Muscle layer of colon (tissue), 2 donors: ENCODE measurements around the gene VDAC1.

ENCODE experiments used
- H3K27ac ChIP-seq: one replicate; pipeline ENCODE4 v1.7.0; 2013; ENCODE audit warnings: low read depth, mild to moderate bottlenecking, low read length, moderate library complexity
- H3K27me3 ChIP-seq, 2 donors: one replicate each; pipeline ENCODE4 v1.7.0; 2013; ENCODE audit warnings: low read length in 2 of 2, mild to moderate bottlenecking in 2 of 2; ENCODE audit not compliant: insufficient read depth in 2 of 2, control insufficient read depth in 1 of 2
- H3K36me3 ChIP-seq: one replicate; pipeline ENCODE4 v1.7.0; 2013; ENCODE audit warnings: mild to moderate bottlenecking, low read length; ENCODE audit not compliant: insufficient read depth
- H3K4me1 ChIP-seq: one replicate; pipeline ENCODE4 v1.7.0; 2013; ENCODE audit warnings: mild to moderate bottlenecking, low read length; ENCODE audit not compliant: insufficient read depth
- H3K4me3 ChIP-seq, 2 donors: one replicate each; pipeline ENCODE4 v1.7.0; 2013; ENCODE audit warnings: low read length in 2 of 2, low read depth in 1 of 2, mild to moderate bottlenecking in 1 of 2, moderate library complexity in 1 of 2
- H3K9ac ChIP-seq: one replicate; pipeline ENCODE4 v1.7.0; 2013; ENCODE audit warnings: low read length
- H3K9me3 ChIP-seq: one replicate; pipeline ENCODE4 v1.7.0; 2013; ENCODE audit warnings: mild to moderate bottlenecking, low read length
- donor health status: abdominal sarcoma.
- donor health status: Adenocarcinoma of cecum.

Gene VDAC1

DNA sequence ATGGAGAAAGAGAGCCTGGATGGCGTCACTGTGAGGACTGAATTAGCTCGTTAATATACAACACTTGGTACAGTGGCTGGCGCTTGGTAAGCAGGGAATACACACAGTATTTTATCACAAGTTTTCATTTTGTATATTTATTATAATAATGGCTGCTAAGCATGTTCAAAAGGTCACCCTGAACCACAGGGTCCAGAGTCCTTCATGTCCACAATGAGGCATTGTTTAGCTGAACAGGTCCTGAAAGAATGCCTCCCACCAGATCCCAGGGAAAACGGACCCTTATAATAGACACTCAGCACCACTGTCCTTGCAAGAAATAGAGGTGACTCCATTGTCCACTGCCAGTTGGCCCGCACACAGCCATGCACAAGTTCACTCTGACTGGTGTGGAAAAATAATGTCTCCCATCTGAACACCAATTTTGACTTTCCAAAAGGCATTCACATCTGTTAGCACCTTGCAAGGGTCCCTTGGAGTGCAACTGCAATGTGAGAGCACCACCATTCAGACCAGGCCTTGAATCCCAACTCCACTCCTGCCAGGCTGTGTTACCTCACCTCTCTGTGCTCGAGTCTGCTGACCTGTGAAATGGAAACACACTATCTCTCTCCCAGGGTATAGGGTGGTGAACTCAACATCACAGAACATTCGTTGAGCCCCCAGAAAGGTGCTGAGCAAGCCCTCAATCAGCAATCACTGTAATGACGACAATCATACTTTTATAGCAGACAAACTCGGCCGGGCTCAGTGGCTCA lies 3.9 kb downstream of the VDAC1 start:
- peaks cover 57% of the 10 kb centered on the region for H3K4me1 ChIP-seq
- H3K27ac ChIP-seq, result no peak overlapping the region
- H3K27me3 ChIP-seq, result no peaks in the 10 kb centered on the region
- no peak overlapping the region for H3K4me3 ChIP-seq
- peaks cover 5% of the 10 kb centered on the region for H3K36me3 ChIP-seq
- H3K9ac ChIP-seq, result no peak overlapping the region
- no peaks in the 10 kb centered on the region for H3K9me3 ChIP-seq

DNA sequence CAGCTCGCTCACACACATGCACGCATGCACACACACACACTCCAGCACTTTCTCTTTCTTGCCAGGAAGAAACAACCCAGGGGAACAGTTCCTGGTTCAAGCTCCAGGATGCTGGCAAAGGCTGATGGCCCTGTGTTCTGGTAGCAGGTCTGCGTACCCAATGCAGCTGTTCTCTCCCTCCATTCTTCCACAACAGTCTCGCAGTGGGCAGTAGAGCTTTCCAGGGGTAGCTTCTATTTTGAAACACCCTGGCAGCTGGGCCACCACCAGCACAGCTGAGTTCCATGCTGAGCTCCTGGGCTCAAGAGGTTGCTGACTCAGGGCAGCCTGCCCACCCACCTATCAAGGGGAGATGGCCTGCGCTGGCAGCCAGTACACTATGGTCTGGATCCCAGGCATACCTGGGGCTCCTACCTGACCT lies 4.7 kb downstream of the VDAC1 start:
- Histone ChIP-seq H3K9ac (no peak overlapping the region), H3K27ac (no peak overlapping the region), H3K9me3 (no peaks in the 10 kb centered on the region), H3K4me1 (peaks cover 61% of the 10 kb centered on the region), H3K36me3 (peaks cover 5% of the 10 kb centered on the region), H3K27me3 (no peaks in the 10 kb centered on the region), H3K4me3 (no peak overlapping the region)

DNA sequence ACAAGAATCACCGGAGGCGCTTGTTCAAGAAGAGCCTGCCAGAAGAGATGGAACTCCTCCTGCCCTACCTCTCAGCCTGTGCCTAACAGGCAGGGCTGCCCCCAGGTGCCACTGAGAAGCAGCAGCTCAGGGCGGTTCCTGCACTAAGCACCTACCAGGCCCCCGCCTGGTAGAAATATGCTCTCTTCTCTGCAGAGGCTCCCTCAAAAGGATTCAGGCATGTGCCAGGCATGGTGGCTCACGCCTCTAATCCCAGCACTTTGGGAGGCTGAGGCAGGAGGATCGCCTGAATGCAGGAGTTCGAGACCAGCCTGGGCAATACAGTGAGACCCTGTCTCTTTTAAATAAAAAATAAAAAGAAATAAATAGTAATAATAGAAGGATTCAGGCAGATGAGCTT lies 6.0 kb downstream of the VDAC1 start:
- no peaks in the 10 kb centered on the region for H3K27me3 ChIP-seq
- H3K27ac ChIP-seq, result no peak overlapping the region
- no peak overlapping the region for H3K9ac ChIP-seq
- no peaks in the 10 kb centered on the region for H3K9me3 ChIP-seq
- H3K4me3 ChIP-seq, result no peak overlapping the region
- peaks cover 74% of the 10 kb centered on the region for H3K4me1 ChIP-seq
- H3K36me3 ChIP-seq, result peaks cover 5% of the 10 kb centered on the region

DNA sequence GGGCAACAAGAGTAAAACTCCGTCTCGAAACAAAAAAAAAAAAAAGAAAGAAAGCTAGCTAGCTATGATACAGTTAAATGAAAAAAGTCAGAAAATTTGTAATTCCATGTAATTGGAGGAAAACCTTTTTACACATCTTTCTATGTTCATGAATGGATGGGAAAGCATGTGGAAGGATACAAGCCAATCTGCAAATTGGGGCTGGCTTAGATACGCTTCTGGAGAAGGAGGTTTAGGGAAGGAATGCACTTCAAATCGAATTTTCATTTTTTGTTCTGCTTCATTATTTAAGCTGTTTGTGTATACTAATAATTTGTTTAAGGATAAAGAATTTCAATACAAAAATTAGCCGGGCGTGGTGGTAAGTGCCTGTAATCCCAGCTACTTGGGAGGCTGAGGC lies 6.7 kb downstream of the VDAC1 start:
- no peak overlapping the region for H3K27ac ChIP-seq
- H3K4me1 ChIP-seq, result peaks cover 75% of the 10 kb centered on the region
- H3K9me3 ChIP-seq, result no peaks in the 10 kb centered on the region
- peaks cover 5% of the 10 kb centered on the region for H3K36me3 ChIP-seq
- no peak overlapping the region for H3K4me3 ChIP-seq
- H3K9ac ChIP-seq, result no peak overlapping the region
- H3K27me3 ChIP-seq, result no peaks in the 10 kb centered on the region

- no peak overlapping the region for H3K9ac ChIP-seq
- no peak overlapping the region for H3K4me3 ChIP-seq
- no peaks in the 10 kb centered on the region for H3K27me3 ChIP-seq
- H3K27ac ChIP-seq, result no peak overlapping the region
- H3K9me3 ChIP-seq, result no peaks in the 10 kb centered on the region
- H3K4me1 ChIP-seq, result peaks cover 71% of the 10 kb centered on the region
- peaks cover 5% of the 10 kb centered on the region for H3K36me3 ChIP-seq
Observed at GRCh38 chr5:133996683-133997252, 8.0 kb downstream of the VDAC1 start.

DNA sequence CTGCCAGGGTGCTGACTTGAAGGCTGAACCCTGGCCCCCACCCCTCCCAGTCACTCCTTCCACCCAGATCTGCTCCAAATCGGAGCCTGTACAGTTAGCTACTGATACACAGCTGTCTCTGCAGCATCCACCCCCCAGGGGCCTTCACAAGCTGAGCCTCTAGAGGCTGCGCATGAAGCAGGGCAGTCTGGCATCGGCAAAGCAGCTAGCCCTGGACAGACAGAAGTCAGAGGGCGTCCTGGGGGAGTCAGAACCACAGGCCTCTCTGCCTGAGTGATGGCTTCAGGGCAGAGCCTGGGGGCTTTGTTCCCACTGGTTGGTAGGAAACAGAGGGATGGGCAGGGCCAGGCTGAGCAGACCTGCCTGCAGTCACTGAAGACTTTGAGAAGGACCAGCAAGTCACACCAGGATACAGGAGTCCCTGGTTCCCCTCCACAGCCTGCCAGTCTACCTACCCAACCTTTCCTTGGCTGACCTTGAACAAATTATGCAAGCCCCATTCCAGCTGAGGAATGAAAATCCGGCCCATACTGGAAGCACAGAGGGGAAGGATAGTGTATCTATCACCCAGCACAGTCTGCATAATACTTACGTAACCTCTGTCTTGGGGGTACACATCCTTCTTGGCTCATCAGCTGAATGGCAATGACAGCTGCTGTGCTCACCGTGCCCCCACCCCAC lies 8.8 kb downstream of the VDAC1 start:
- Histone ChIP-seq H3K9ac (no peak overlapping the region), H3K9me3 (no peaks in the 10 kb centered on the region), H3K4me1 (peaks cover 65% of the 10 kb centered on the region), H3K4me3 (peak overlapping the region in 1 of 2 donors; percentile 6), H3K27me3 (no peaks in the 10 kb centered on the region), H3K36me3 (peaks cover 6% of the 10 kb centered on the region), H3K27ac (no peak overlapping the region)

- H3K9me3 ChIP-seq, result no peaks in the 10 kb centered on the region
- H3K27ac ChIP-seq, result no peak overlapping the region
- H3K4me1 ChIP-seq, result peaks cover 60% of the 10 kb centered on the region
- H3K36me3 ChIP-seq, result peaks cover 10% of the 10 kb centered on the region
- peak overlapping the region in 1 of 2 donors; percentile 6 for H3K4me3 ChIP-seq
- no peak overlapping the region for H3K9ac ChIP-seq
- H3K27me3 ChIP-seq, result no peaks in the 10 kb centered on the region
Observed at GRCh38 chr5:133995341-133995740, 9.4 kb downstream of the VDAC1 start.

- no peaks in the 10 kb centered on the region for H3K27me3 ChIP-seq
- H3K4me3 ChIP-seq, result peak overlapping the region in 1 of 2 donors; percentile 6
- H3K36me3 ChIP-seq, result peaks cover 14% of the 10 kb centered on the region
- H3K4me1 ChIP-seq, result peaks cover 57% of the 10 kb centered on the region
- no peaks in the 10 kb centered on the region for H3K9me3 ChIP-seq
- no peak overlapping the region for H3K27ac ChIP-seq
- no peak overlapping the region for H3K9ac ChIP-seq
Observed at GRCh38 chr5:133994990-133995333, 9.8 kb downstream of the VDAC1 start.

DNA sequence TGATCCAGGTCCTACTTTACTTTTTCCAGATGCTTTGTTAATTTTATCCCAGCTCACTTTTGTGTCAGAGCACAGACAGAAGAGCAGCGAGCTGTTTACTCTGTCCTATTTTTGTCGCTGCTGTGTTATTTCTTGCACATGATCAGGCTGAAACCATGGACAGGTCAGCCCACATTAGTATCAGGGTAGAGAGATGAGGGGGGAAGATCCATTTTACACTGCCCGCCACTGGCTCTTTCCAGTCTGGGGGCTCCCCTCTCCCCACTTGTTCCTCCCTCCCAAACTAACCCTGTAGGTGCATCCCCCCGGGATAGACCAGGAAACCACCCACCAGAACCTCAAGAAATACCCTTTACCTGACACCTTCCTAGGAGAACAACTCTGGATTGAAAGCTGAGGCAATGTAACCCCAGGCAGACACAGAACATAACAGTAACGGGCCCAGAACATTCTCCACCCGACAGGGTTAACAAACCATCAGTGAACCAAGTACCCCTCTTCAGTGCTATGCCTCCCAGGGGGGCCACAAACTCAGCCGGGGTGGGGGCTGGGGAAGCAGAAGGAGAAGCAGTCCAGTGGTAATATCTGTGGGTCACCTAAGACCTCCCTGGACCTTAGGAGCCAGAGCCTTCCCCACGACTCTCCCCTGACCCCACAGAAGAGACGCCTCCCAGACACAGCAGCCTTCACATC lies 10.3 kb downstream of the VDAC1 start:
- H3K36me3 ChIP-seq, result peaks cover 16% of the 10 kb centered on the region
- peak overlapping the region in 1 of 2 donors; percentile 6 for H3K4me3 ChIP-seq
- no peak overlapping the region for H3K27ac ChIP-seq
- H3K4me1 ChIP-seq, result peaks cover 51% of the 10 kb centered on the region
- H3K9me3 ChIP-seq, result no peaks in the 10 kb centered on the region
- H3K27me3 ChIP-seq, result no peaks in the 10 kb centered on the region
- no peak overlapping the region for H3K9ac ChIP-seq

DNA sequence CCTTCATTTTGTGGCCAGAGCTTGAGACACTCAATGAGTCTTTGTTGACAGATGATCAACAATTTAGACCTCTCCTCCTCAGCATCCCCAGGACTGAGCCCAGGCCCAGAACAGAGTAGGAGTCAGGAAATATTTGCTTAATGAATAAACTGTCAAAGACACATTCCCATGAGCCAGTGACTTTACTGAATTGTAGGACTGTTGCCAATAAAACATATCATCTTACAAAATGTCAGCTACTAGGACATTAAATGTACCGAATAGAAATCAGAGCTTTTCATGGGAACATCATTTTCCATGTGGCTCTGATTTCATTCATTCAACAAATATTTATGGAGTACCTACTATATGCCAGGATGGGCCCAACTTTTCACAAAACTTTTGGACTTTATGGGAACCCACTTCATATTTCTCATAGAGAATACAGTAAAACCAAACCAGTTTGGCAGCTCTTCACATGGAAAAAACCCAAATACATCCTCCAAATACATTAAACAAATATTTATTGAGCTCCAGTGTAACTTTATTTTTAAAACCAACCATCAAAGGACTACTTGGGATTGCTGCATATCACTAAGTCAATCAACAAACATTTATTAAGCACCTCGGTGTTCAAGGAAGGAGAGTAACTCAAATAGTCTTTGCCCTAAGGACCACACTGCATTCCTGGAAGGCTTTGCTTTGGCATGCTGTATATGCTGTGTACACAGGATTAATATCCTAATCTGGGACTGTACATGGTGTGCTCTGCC lies 11.4 kb downstream of the VDAC1 start:
- H3K4me1 ChIP-seq, result peaks cover 51% of the 10 kb centered on the region
- H3K36me3 ChIP-seq, result peaks cover 24% of the 10 kb centered on the region
- no peaks in the 10 kb centered on the region for H3K9me3 ChIP-seq
- H3K9ac ChIP-seq, result no peak overlapping the region
- no peak overlapping the region for H3K27ac ChIP-seq
- H3K27me3 ChIP-seq, result no peaks in the 10 kb centered on the region
- no peak overlapping the region for H3K4me3 ChIP-seq
